ENCODE measurements around the gene DLX2. TPM values are rescaled to one million over a fixed set of nuclear protein-coding genes. Genes with fewer than 3 reads are reported as not detected.

The DLX2 gene
- total and polyA plus RNA-seq, 10 of the 15 experiments (the other 5 are each of a cell fraction or from before 2014, with no cell fraction given), result 0.03 TPM; not detected in 9

DNA sequence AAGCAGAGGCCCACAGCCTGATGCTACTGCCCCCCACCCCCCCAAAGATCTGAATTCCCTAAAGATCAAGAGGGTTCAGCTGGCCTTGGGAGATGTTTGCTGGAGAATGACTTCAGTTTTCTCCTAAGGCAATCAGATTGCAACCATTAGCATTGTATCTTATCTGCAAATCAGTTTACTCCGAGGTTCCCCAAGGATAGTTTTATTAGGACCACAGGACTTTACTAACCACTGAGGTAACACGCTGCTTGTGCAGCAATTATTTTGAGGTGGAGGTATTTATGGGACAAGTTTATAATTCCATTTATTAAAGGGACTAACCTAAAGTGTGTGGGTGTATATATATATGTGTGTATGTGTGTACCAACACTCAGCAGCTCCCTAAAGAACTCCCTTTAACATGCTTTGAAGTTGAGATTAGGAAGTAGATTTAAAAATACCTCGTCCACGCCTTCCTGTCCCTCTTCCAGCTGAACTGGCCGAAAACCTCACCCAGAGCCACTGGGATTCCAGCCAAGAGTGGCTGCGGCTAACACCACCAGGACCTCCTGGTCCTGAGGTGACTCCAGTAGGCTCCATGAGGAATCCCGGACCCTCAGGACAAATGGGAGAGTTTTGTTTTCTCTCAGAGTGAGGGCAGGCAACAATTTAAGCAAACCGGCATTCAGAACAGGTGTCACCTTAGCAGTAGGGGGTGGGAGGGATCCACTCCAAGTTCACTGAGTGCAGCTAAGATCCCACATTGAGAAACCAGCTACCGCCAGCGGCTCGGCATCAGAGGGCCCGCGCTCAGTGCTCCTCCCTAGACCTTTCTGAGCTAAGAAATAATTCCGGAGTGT lies 20.4 kb downstream of the DLX2 start:
- BruUV-seq (replicated peaks), result no TSS peak
- no peaks in the 10 kb centered on the region; the same call in 2 of the 3 replicates for H3K9me3 ChIP-seq (replicated peaks; ENCODE audit: control insufficient read depth, insufficient read depth, low read length)
- in situ Hi-C loops (cut with MboI), result no loop called here
- H3K27me3 ChIP-seq (replicated peaks in 1 of 2; ENCODE audit: control insufficient read depth in 2 of 2, insufficient read depth in 2 of 2, low read length in 1 of 2), result peaks cover 32 to 46% of the 10 kb centered on the region in 2 experiments
- TF ChIP-seq, protein P1, sequence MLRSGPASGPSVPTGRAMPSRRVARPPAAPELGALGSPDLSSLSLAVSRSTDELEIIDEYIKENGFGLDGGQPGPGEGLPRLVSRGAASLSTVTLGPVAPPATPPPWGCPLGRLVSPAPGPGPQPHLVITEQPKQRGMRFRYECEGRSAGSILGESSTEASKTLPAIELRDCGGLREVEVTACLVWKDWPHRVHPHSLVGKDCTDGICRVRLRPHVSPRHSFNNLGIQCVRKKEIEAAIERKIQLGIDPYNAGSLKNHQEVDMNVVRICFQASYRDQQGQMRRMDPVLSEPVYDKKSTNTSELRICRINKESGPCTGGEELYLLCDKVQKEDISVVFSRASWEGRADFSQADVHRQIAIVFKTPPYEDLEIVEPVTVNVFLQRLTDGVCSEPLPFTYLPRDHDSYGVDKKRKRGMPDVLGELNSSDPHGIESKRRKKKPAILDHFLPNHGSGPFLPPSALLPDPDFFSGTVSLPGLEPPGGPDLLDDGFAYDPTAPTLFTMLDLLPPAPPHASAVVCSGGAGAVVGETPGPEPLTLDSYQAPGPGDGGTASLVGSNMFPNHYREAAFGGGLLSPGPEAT (IDR thresholded peaks at IDR 0.05; ENCODE audit: low read depth), result no peak
- TF ChIP-seq LARP7 (IDR thresholded peaks at IDR 0.05) (no peak), EZH2 (IDR thresholded peaks at IDR 0.05; ENCODE audit: borderline replicate concordance, control insufficient read depth, low read depth, low read length) (peak; percentile 34; the same call in 1 of the 2 replicates)
- TF ChIP-seq, protein P2, sequence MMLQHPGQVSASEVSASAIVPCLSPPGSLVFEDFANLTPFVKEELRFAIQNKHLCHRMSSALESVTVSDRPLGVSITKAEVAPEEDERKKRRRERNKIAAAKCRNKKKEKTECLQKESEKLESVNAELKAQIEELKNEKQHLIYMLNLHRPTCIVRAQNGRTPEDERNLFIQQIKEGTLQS (IDR thresholded peaks at IDR 0.05; ENCODE audit: borderline replicate concordance, extremely low read depth, low read depth, low read length), result no peak
- H3K9ac ChIP-seq (ENCODE audit: control insufficient read depth, insufficient read depth, low read length), result no peak overlapping the region
- no peak overlapping the region for H3K27ac ChIP-seq (ENCODE audit: control insufficient read depth, insufficient read depth)
- H3K79me2 ChIP-seq (ENCODE audit: control insufficient read depth, insufficient read depth, low read length), result no peaks in the 10 kb centered on the region
- FAIRE-seq (peak; percentile 72), ATAC-seq (no peak), DNase-seq (ENCODE audit: low read depth, low spot score) (no peak)
- peaks cover 7% of the 10 kb centered on the region for H4K20me1 ChIP-seq (ENCODE audit: control insufficient read depth, insufficient read depth)
- H3K4me1 ChIP-seq (ENCODE audit: control insufficient read depth, insufficient read depth, low read length), result peaks cover 17% of the 10 kb centered on the region
- intact Hi-C loops (cut with micrococcal nuclease; ENCODE audit: unreplicated experiment), result no loop called here
- no peak overlapping the region; the same call in 1 of the 2 replicates for H3K4me2 ChIP-seq (ENCODE audit: control insufficient read depth, insufficient read depth)
- ChIA-PET RAD21 (ENCODE audit: unreplicated experiment) (no interaction called here), POLR2A (no interaction called here), CTCF (no interaction called here), SMC1A (ENCODE audit: uncharacterized antibody, unreplicated experiment) (interaction anchor here (0.5 kb wide), 1 partner anchor 19 kb away, joined by 3 read pairs; no protein-coding TSS in a partner anchor)
- no peak overlapping the region for H2AFZ ChIP-seq (ENCODE audit: control insufficient read depth, low read depth, low read length)
- WGBS (ENCODE audit: insufficient coverage, insufficient replicate concordance, low lambda C conversion rate, missing lambda C conversion rate), result 18% methylated on average over 14 of the region's 14 CpGs
- H3K36me3 ChIP-seq (ENCODE audit: control insufficient read depth in 2 of 2, insufficient read depth in 2 of 2, low read length in 1 of 2), result no peaks in the 10 kb centered on the region
- H3K4me3 ChIP-seq, result no peak overlapping the region
